Gastroesophageal sphincter (tissue), 3 donors: ENCODE results near the gene TMEM178B.

Source experiments
- EP300 ChIP-seq: sonication (generic); formaldehyde crosslinking; IDR thresholded peaks from one replicate; pipeline ENCODE4 v1.6.1; 2017; ENCODE audit warnings: antibody characterized with exemption, mild to moderate bottlenecking
- TF ChIP-seq, protein P1 (sequence below), 4 experiments: fragments of 200-600 bp in 2 of 4; fragments of 450-650 bp in 2 of 4; sonication (generic) in 1 of 4; IDR thresholded peaks; one replicate each; pipeline ENCODE4 v1.5.1; 2017 to 2019; ENCODE audit warnings: antibody characterized with exemption in 4 of 4, mild to moderate bottlenecking in 2 of 4, moderate library complexity in 2 of 4

DNA sequence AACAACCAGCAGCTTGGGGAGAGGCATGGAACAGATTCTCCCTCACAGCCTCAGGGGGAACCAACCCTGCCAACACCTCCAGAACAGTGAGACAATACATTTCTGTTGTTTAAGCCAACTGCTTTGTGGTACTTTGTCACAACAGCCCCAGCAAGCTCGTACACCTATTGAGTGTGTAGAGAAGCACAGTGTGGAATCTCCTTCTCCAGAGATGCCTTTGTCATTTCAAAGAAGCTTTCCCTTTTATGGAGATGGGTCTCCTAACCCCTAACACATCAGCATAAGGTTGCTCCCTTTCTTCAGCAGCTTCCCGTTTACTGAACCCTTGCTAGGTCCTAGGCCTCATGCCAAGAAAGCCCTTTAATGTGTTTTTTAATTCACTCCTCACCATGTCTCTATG lies 416.6 kb downstream of the TMEM178B start:
- TF ChIP-seq, protein P1, sequence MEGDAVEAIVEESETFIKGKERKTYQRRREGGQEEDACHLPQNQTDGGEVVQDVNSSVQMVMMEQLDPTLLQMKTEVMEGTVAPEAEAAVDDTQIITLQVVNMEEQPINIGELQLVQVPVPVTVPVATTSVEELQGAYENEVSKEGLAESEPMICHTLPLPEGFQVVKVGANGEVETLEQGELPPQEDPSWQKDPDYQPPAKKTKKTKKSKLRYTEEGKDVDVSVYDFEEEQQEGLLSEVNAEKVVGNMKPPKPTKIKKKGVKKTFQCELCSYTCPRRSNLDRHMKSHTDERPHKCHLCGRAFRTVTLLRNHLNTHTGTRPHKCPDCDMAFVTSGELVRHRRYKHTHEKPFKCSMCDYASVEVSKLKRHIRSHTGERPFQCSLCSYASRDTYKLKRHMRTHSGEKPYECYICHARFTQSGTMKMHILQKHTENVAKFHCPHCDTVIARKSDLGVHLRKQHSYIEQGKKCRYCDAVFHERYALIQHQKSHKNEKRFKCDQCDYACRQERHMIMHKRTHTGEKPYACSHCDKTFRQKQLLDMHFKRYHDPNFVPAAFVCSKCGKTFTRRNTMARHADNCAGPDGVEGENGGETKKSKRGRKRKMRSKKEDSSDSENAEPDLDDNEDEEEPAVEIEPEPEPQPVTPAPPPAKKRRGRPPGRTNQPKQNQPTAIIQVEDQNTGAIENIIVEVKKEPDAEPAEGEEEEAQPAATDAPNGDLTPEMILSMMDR (IDR thresholded peaks at IDR 0.05), result no peak
- no peak for TF ChIP-seq EP300
